ENCODE data around the gene B3GNT5. TPM values are rescaled to one million over a fixed set of nuclear protein-coding genes. Genes with fewer than 3 reads are reported as not detected.

The B3GNT5 gene
- total RNA-seq, 1 experiment from 2014 or later, result 22.8 TPM

DNA sequence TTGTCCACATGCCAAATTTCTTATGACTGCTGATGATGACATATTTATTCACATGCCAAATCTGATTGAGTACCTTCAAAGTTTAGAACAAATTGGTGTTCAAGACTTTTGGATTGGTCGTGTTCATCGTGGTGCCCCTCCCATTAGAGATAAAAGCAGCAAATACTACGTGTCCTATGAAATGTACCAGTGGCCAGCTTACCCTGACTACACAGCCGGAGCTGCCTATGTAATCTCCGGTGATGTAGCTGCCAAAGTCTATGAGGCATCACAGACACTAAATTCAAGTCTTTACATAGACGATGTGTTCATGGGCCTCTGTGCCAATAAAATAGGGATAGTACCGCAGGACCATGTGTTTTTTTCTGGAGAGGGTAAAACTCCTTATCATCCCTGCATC is 17.3 kb downstream of the B3GNT5 start:
- TF ChIP-seq, protein P1, sequence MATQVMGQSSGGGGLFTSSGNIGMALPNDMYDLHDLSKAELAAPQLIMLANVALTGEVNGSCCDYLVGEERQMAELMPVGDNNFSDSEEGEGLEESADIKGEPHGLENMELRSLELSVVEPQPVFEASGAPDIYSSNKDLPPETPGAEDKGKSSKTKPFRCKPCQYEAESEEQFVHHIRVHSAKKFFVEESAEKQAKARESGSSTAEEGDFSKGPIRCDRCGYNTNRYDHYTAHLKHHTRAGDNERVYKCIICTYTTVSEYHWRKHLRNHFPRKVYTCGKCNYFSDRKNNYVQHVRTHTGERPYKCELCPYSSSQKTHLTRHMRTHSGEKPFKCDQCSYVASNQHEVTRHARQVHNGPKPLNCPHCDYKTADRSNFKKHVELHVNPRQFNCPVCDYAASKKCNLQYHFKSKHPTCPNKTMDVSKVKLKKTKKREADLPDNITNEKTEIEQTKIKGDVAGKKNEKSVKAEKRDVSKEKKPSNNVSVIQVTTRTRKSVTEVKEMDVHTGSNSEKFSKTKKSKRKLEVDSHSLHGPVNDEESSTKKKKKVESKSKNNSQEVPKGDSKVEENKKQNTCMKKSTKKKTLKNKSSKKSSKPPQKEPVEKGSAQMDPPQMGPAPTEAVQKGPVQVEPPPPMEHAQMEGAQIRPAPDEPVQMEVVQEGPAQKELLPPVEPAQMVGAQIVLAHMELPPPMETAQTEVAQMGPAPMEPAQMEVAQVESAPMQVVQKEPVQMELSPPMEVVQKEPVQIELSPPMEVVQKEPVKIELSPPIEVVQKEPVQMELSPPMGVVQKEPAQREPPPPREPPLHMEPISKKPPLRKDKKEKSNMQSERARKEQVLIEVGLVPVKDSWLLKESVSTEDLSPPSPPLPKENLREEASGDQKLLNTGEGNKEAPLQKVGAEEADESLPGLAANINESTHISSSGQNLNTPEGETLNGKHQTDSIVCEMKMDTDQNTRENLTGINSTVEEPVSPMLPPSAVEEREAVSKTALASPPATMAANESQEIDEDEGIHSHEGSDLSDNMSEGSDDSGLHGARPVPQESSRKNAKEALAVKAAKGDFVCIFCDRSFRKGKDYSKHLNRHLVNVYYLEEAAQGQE (IDR thresholded peaks at IDR 0.05; ENCODE audit: insufficient read depth in 1 of 2, low read depth in 2 of 2, low read length in 1 of 2), result no peak
- TF ChIP-seq POLR2AphosphoS5 (IDR thresholded peaks at IDR 0.05; ENCODE audit: low read depth, low read length), result no peak
- no peak for TF ChIP-seq SIN3A (IDR thresholded peaks at IDR 0.05; ENCODE audit: borderline replicate concordance, insufficient read depth, low read depth, low read length)
- no peak for TF ChIP-seq TCF7L2 (IDR thresholded peaks at IDR 0.05; ENCODE audit: low read depth, low read length)
- TF ChIP-seq, protein P2, sequence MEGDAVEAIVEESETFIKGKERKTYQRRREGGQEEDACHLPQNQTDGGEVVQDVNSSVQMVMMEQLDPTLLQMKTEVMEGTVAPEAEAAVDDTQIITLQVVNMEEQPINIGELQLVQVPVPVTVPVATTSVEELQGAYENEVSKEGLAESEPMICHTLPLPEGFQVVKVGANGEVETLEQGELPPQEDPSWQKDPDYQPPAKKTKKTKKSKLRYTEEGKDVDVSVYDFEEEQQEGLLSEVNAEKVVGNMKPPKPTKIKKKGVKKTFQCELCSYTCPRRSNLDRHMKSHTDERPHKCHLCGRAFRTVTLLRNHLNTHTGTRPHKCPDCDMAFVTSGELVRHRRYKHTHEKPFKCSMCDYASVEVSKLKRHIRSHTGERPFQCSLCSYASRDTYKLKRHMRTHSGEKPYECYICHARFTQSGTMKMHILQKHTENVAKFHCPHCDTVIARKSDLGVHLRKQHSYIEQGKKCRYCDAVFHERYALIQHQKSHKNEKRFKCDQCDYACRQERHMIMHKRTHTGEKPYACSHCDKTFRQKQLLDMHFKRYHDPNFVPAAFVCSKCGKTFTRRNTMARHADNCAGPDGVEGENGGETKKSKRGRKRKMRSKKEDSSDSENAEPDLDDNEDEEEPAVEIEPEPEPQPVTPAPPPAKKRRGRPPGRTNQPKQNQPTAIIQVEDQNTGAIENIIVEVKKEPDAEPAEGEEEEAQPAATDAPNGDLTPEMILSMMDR (IDR thresholded peaks at IDR 0.05), result no peak
- no TSS peak for BruUV-seq (replicated peaks)
- in situ Hi-C loops (cut with HindIII; ENCODE audit: low pct_unique_long_range_greater_than_20kb, low sequenced_read_pairs), result no loop called here
- Histone ChIP-seq H3K9me3 (ENCODE audit: control insufficient read depth, insufficient read depth, low read depth, low read length) (no peaks in the 10 kb centered on the region), H3K36me3 (ENCODE audit: control insufficient read depth, insufficient read depth, low read length) (no peaks in the 10 kb centered on the region), H3K4me3 (ENCODE audit: low read depth in 2 of 2, low read length in 2 of 2) (no peak overlapping the region), H3K27me3 (ENCODE audit: control insufficient read depth, insufficient read depth, low read length) (no peaks in the 10 kb centered on the region), H3K27ac (ENCODE audit: low read length) (no peak overlapping the region), H3K4me1 (ENCODE audit: control insufficient read depth, insufficient read depth, low read length) (peaks cover 23% of the 10 kb centered on the region)
- ChIA-PET POLR2A (no interaction called here), CTCF (no interaction called here)
- no peak for DNase-seq (ENCODE audit: low read depth, low spot score)
- intact Hi-C loops (cut with micrococcal nuclease; ENCODE audit: unreplicated experiment), result no loop called here
- no peak for ATAC-seq

DNA sequence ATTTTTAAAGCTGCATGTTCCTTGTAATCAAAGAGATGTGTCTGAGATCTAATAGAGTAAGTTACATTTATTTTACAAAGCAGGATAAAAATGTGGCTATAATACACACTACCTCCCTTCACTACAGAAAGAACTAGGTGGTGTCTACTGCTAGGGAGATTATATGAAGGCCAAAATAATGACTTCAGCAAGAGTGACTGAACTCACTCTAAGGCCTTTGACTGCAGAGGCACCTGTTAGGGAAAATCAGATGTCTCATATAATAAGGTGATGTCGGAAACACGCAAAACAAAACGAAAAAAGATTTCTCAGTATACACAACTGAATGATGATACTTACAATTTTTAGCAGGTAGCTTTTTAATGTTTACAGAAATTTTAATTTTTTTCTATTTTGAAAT is 19.1 kb downstream of the B3GNT5 start:
- Histone ChIP-seq H3K9me3 (ENCODE audit: control insufficient read depth, insufficient read depth, low read depth, low read length) (no peaks in the 10 kb centered on the region), H3K27ac (ENCODE audit: low read length) (no peak overlapping the region), H3K4me3 (ENCODE audit: low read depth in 2 of 2, low read length in 2 of 2) (no peak overlapping the region), H3K27me3 (ENCODE audit: control insufficient read depth, insufficient read depth, low read length) (no peaks in the 10 kb centered on the region), H3K36me3 (ENCODE audit: control insufficient read depth, insufficient read depth, low read length) (no peaks in the 10 kb centered on the region), H3K4me1 (ENCODE audit: control insufficient read depth, insufficient read depth, low read length) (peaks cover 12% of the 10 kb centered on the region)
- in situ Hi-C loops (cut with HindIII; ENCODE audit: low pct_unique_long_range_greater_than_20kb, low sequenced_read_pairs) (no loop called here), intact Hi-C loops (cut with micrococcal nuclease; ENCODE audit: unreplicated experiment) (no loop called here)
- DNase-seq (ENCODE audit: low read depth, low spot score) (no peak), ATAC-seq (no peak)
- CTCF ChIA-PET, result no interaction called here
- TF ChIP-seq, protein P1 (IDR thresholded peaks at IDR 0.05; ENCODE audit: insufficient read depth in 1 of 2, low read depth in 2 of 2, low read length in 1 of 2), result no peak
- TF ChIP-seq TCF7L2 (IDR thresholded peaks at IDR 0.05; ENCODE audit: low read depth, low read length) (no peak), SIN3A (IDR thresholded peaks at IDR 0.05; ENCODE audit: borderline replicate concordance, insufficient read depth, low read depth, low read length) (no peak), POLR2AphosphoS5 (IDR thresholded peaks at IDR 0.05; ENCODE audit: low read depth, low read length) (no peak)
- TF ChIP-seq, protein P2 (IDR thresholded peaks at IDR 0.05), result no peak
- no TSS peak for BruUV-seq (replicated peaks)
- POLR2A ChIA-PET, result no interaction called here

Data from Panc1 (cell line).